AG10803 (cell line): Measurements from ENCODE around the gene NCOA5.

Source experiments
- DNase-seq: peaks from one replicate; pipeline ENCODE4 v3.0.0; 2010; ENCODE audit warnings: low read depth
- H3K4me3 ChIP-seq: 2 replicates; pipeline ENCODE4 v1.5.1; 2011; ENCODE audit warnings: mild to moderate bottlenecking, low read length, control low read depth
- TF ChIP-seq, protein P1 (sequence below): conservative IDR thresholded peaks from 2 replicates; pipeline ENCODE4 v1.5.1; 2011; ENCODE audit warnings: mild to moderate bottlenecking, low read length, control low read depth, inconsistent platforms

NCOA5 gene

DNA sequence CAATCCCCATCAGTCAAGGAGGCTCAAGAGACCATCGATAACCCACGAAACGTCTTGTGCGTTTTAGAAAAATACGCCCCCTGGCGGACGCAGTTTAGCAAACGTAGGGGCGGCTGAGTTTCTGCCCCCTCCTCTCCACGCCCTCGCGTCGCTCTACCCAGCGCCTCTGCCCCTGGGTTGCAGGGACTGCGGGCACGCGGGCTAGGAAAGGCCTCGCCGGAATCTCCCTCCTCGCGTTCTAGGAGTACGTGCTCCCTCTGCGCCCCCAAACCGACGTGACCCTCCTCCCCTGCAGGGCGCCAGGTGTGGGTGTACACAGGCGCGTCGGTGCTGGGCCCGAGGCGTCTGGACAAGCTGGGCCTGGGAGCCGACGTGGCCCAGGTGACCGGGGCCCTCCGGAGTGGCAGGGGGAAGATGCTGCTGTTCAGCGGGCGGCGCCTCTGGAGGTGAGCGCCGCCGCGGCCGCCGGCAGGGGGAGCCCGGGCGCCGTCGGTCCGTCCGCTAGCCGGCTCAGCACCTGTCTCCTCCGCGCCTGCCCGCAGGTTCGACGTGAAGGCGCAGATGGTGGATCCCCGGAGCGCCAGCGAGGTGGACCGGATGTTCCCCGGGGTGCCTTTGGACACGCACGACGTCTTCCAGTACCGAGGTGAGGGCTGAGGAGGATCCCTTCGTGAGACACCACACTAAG, 75.8 kb downstream of the NCOA5 start:
- DNase-seq = peak; percentile 15
- TF ChIP-seq, protein P1, sequence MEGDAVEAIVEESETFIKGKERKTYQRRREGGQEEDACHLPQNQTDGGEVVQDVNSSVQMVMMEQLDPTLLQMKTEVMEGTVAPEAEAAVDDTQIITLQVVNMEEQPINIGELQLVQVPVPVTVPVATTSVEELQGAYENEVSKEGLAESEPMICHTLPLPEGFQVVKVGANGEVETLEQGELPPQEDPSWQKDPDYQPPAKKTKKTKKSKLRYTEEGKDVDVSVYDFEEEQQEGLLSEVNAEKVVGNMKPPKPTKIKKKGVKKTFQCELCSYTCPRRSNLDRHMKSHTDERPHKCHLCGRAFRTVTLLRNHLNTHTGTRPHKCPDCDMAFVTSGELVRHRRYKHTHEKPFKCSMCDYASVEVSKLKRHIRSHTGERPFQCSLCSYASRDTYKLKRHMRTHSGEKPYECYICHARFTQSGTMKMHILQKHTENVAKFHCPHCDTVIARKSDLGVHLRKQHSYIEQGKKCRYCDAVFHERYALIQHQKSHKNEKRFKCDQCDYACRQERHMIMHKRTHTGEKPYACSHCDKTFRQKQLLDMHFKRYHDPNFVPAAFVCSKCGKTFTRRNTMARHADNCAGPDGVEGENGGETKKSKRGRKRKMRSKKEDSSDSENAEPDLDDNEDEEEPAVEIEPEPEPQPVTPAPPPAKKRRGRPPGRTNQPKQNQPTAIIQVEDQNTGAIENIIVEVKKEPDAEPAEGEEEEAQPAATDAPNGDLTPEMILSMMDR = peak; percentile 63
- H3K4me3 ChIP-seq = no peak overlapping the region

DNA sequence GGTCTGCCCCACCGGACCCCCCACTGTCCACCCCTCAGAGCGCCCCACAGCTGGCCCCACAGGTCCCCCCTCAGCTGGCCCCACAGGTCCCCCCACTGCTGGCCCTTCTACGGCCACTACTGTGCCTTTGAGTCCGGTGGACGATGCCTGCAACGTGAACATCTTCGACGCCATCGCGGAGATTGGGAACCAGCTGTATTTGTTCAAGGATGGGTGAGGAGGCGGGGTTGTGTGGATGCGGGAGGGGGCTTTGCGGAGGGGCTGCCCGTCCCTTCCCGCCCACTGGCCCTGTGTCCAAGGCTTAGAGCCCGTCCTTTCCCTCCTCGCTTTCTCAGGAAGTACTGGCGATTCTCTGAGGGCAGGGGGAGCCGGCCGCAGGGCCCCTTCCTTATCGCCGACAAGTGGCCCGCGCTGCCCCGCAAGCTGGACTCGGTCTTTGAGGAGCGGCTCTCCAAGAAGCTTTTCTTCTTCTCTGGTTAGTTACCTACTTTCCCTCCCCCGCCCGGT, 76.4 kb downstream of the NCOA5 start:
- TF ChIP-seq, protein P1 = no peak
- DNase-seq = no peak
- no peak overlapping the region for H3K4me3 ChIP-seq

DNA sequence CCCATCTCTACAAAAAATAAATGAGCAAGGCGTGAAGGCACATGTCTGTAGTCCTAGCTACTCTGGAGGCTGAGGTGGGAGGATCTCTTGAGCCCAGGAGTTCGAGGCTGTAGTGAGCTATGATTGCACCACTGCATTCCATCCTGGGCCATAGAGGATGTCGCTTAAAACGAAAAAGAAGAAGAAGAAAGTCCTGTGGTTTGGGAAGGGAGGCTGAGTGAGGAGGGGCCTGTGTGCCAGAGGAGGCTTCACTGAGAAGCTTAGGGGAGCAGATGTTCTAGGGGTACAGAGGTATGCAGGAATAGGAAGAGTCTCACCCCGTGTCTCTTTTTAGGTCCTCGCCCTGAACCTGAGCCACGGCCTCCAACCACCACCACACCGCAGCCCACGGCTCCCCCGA, 76.8 kb downstream of the NCOA5 start:
- TF ChIP-seq, protein P1 = no peak
- no peak overlapping the region for H3K4me3 ChIP-seq
- DNase-seq = no peak

DNA sequence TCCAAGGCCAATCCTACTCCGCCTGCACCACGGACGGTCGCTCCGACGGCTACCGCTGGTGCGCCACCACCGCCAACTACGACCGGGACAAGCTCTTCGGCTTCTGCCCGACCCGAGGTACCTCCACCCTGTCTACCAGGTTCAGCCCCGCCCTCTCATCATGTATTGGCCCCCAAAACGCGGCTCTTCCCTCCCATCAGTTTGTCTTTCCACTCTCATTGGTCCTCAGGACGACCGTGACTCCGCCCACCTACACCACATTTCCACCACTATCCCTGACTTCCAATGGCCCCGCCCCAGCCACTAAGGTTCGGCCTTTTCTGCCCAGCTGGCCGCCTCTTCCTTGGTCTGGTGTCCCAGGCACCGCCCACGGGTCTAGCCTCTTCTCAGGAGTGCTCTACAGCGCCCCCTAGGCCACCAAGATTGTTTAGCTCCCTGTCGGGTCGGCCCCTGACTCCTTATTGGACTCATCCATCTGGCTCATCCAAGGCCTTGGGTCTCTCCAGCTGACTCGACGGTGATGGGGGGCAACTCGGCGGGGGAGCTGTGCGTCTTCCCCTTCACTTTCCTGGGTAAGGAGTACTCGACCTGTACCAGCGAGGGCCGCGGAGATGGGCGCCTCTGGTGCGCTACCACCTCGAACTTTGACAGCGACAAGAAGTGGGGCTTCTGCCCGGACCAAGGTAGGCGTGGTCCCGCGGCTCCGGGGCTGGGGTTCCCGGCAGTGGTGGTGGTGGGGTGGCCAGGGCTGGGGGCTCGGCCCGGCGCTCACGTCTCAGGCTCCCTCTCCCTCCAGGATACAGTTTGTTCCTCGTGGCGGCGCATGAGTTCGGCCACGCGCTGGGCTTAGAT, 77.9 kb downstream of the NCOA5 start:
- peak; percentile 10 for DNase-seq
- TF ChIP-seq, protein P1 = 0 out of 2 replicates have a peak, but pooled peaks have one; percentile 9
- H3K4me3 ChIP-seq = no peak overlapping the region
